K562 (cell line): ENCODE results near the gene RNF207. TPM values are rescaled to one million over a fixed set of nuclear protein-coding genes. Genes with fewer than 3 reads are reported as not detected.

ENCODE experiments used
- CHCHD3 ChIP-seq: fragments of 250-450 bp; sonication (Bioruptor Pico); IDR thresholded peaks from 2 replicates; pipeline ENCODE4 v2.1.2; 2022; ENCODE audit warnings: mild to moderate bottlenecking
- CREB1 ChIP-seq, 2 experiments: sonication (generic) in 1 of 2; formaldehyde crosslinking in 1 of 2; IDR thresholded peaks; 2 replicates each; pipeline versions ENCODE4 v1.6.1 to v1.8.0; 2012 to 2022; ENCODE audit warnings: inconsistent platforms in 1 of 2, mild to moderate bottlenecking in 1 of 2, missing genetic modification reagents in 1 of 2, moderate library complexity in 1 of 2
- CTBP1 ChIP-seq: fragments of 450-650 bp; IDR thresholded peaks from 2 replicates; pipeline ENCODE4 v1.6.1; 2016; ENCODE audit warnings: borderline replicate concordance
- HDAC3 ChIP-seq: fragments of 450-650 bp; IDR thresholded peaks from 2 replicates; pipeline ENCODE4 v1.6.1; 2018; ENCODE audit warnings: borderline replicate concordance, mild to moderate bottlenecking, moderate library complexity; ENCODE audit not compliant: partially characterized antibody
- HMBOX1 ChIP-seq: sonication (generic); IDR thresholded peaks from 2 replicates; pipeline ENCODE4 v1.6.1; 2016
- HMG20B ChIP-seq: fragments of 250-450 bp; sonication (Bioruptor Pico); IDR thresholded peaks from 2 replicates; pipeline ENCODE4 v1.5.0; 2021; ENCODE audit warnings: mild to moderate bottlenecking
- HOMEZ ChIP-seq: fragments of 250-450 bp; sonication (Bioruptor Pico); IDR thresholded peaks from 2 replicates; pipeline ENCODE4 v1.4.0; 2020; ENCODE audit warnings: mild to moderate bottlenecking, moderate library complexity
- JUN ChIP-seq, 2 experiments: sonication (generic) in 1 of 2; formaldehyde crosslinking in 1 of 2; IDR thresholded peaks; 2 replicates each; pipeline versions ENCODE4 v1.6.1 to v1.8.0; 2012 to 2022; ENCODE audit warnings: borderline replicate concordance in 2 of 2, mild to moderate bottlenecking in 2 of 2, improper control_type of control experiment in 1 of 2, low read depth in 1 of 2, low read length in 1 of 2, missing genetic modification reagents in 1 of 2
- MEF2A ChIP-seq: IDR thresholded peaks from 2 replicates; pipeline ENCODE4 v1.6.1; 2011; ENCODE audit warnings: low read depth, mild to moderate bottlenecking, low read length, moderate library complexity; ENCODE audit not compliant: control insufficient read depth
- PTTG1 ChIP-seq: fragments of 450-650 bp; IDR thresholded peaks from 2 replicates; pipeline ENCODE4 v1.6.1; 2016; ENCODE audit warnings: low read depth, mild to moderate bottlenecking, missing genetic modification characterization, missing compliant biosample characterization
- SMARCB1 ChIP-seq: IDR thresholded peaks from 2 replicates; pipeline ENCODE4 v1.6.1; 2011; ENCODE audit warnings: improper control_type of control experiment, low read depth; ENCODE audit not compliant: insufficient read length
- TBP ChIP-seq: optimal IDR thresholded peaks from 2 replicates; pipeline ENCODE3; 2011; ENCODE audit warnings: low read depth, low read length, improper control_type of control experiment
- USF2 ChIP-seq: sonication (generic); formaldehyde crosslinking; IDR thresholded peaks from 2 replicates; pipeline ENCODE4 v1.5.0; 2020; ENCODE audit warnings: missing genetic modification reagents
- ZC3H4 ChIP-seq: sonication (generic); formaldehyde crosslinking; IDR thresholded peaks from 2 replicates; pipeline ENCODE4 v1.9.0; 2021; ENCODE audit warnings: missing genetic modification reagents, borderline replicate concordance
- ZNF174 ChIP-seq: fragments of 250-450 bp; sonication (Bioruptor Pico); IDR thresholded peaks from 2 replicates; pipeline ENCODE4 v1.4.0; 2020; ENCODE audit warnings: mild to moderate bottlenecking
- ZNF212 ChIP-seq: fragments of 450-650 bp; formaldehyde crosslinking; IDR thresholded peaks from 2 replicates; pipeline ENCODE4 v1.4.0; 2020; ENCODE audit warnings: mild to moderate bottlenecking
- ZNF586 ChIP-seq: fragments of 450-650 bp; formaldehyde crosslinking; conservative IDR thresholded peaks from 2 replicates; pipeline ENCODE4 v1.4.0; 2020; ENCODE audit warnings: mild to moderate bottlenecking, moderate library complexity
- polyA plus RNA-seq, 8 experiments: library from polyadenylated mRNA; depleted of rRNA in 4 of 8; stranded (reverse) in 5 of 8; unstranded in 3 of 8; fragments of >200 nt; fragmentation: Nextera tagmentation in 2 of 8; fragmentation: Illumina TruSeq in 1 of 8; extraction: Ambion mirVana in 2 of 8; extraction: Trizol in 1 of 8; gene quantifications; 2 replicates each; pipeline versions ENCODE4 v1.2.1 to v1.2.3, GENCODE V29; 2011 to 2014; ENCODE audit warnings: inconsistent platforms in 1 of 8, missing spikeins in 1 of 8
- total RNA-seq, 7 experiments: library from RNA; depleted of rRNA in 6 of 7; stranded (reverse); fragments of >200 nt in 6 of 7; fragmentation: Illumina TruSeq in 2 of 7; extraction: Trizol in 2 of 7; gene quantifications; 2 replicates each; pipeline versions ENCODE4 v1.2.1 to v1.2.3, GENCODE V29; 2011 to 2021; ENCODE audit warnings: low replicate concordance in 1 of 7
- TF ChIP-seq, protein P1 (sequence below): fragments of 450-650 bp; IDR thresholded peaks from 2 replicates; pipeline ENCODE4 v1.7.1; 2018; ENCODE audit warnings: mild to moderate bottlenecking, low read depth; ENCODE audit not compliant: partially characterized antibody
- TF ChIP-seq, protein P2 (sequence below), 2 experiments: IDR thresholded peaks; 2 replicates each; pipeline ENCODE4 v1.6.1; 2012; ENCODE audit warnings: improper control_type of control experiment in 2 of 2, low read depth in 2 of 2, low read length in 2 of 2, borderline replicate concordance in 1 of 2

RNF207 gene
- total and polyA plus RNA-seq, 9 of the 15 experiments (the other 6 are each of a cell fraction or from before 2014, with no cell fraction given), result 2.7 to 30.6 (median 12.9) TPM

DNA sequence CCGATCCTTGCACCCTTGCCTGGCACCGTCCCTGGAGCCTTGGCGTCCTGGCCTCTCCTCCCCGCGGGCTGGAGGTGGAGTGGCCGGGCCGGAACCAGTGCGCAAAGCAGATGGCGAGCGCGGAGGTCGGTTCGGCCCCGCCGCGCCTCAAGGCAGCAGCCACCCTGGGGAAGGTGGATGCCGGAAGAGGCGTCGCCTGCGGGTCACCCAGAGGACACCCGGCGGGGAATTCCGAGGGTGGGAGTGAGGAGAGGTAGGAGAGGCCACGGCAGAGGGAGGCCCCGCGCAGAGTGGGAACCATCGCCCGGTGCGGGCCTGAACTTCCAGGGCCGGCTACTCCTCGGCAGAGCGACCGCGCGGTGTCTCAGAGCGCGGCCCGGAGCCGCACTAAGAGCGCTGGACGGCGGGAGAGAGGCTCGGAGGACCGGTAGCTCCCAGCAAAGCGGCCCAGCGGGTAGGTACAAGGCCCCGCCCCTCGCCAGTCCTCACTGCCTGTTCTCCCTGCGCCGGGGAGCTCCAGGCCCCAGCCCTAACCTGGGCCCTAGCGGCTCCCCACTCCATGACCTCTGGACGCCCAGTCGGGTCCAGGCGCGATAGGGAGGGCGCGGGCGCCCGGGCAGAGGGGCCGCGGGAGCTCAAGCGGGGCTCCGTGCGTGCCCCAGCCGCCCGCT is at the start of gene RNF207 (continued):
- TF ChIP-seq HMBOX1 (no peak), HMG20B (CRISPR knock-in tag) (no peak), PTTG1 (no peak), MEF2A (no peak), ZNF212 (no peak), USF2 (CRISPR knock-in tag) (no peak), ZC3H4 (CRISPR knock-in tag) (no peak), CHCHD3 (CRISPR knock-in tag) (no peak), ZNF174 (CRISPR knock-in tag) (no peak), CTBP1 (peak; percentile 76), CREB1 (IDR thresholded peaks at IDR 0.05) (no peak), CREB1 (CRISPR knock-in tag; IDR thresholded peaks at IDR 0.05) (no peak), HOMEZ (no peak), JUN (IDR thresholded peaks at IDR 0.05; ENCODE audit: borderline replicate concordance, low read depth, low read length) (no peak), JUN (CRISPR knock-in tag; IDR thresholded peaks at IDR 0.05; ENCODE audit: borderline replicate concordance) (no peak), HDAC3 (no peak), TBP (no peak), SMARCB1 (no peak), ZNF586 (CRISPR knock-in tag) (no peak)
- TF ChIP-seq, protein P1, sequence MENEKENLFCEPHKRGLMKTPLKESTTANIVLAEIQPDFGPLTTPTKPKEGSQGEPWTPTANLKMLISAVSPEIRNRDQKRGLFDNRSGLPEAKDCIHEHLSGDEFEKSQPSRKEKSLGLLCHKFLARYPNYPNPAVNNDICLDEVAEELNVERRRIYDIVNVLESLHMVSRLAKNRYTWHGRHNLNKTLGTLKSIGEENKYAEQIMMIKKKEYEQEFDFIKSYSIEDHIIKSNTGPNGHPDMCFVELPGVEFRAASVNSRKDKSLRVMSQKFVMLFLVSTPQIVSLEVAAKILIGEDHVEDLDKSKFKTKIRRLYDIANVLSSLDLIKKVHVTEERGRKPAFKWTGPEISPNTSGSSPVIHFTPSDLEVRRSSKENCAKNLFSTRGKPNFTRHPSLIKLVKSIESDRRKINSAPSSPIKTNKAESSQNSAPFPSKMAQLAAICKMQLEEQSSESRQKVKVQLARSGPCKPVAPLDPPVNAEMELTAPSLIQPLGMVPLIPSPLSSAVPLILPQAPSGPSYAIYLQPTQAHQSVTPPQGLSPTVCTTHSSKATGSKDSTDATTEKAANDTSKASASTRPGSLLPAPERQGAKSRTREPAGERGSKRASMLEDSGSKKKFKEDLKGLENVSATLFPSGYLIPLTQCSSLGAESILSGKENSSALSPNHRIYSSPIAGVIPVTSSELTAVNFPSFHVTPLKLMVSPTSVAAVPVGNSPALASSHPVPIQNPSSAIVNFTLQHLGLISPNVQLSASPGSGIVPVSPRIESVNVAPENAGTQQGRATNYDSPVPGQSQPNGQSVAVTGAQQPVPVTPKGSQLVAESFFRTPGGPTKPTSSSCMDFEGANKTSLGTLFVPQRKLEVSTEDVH, result no peak
- TF ChIP-seq, protein P2, sequence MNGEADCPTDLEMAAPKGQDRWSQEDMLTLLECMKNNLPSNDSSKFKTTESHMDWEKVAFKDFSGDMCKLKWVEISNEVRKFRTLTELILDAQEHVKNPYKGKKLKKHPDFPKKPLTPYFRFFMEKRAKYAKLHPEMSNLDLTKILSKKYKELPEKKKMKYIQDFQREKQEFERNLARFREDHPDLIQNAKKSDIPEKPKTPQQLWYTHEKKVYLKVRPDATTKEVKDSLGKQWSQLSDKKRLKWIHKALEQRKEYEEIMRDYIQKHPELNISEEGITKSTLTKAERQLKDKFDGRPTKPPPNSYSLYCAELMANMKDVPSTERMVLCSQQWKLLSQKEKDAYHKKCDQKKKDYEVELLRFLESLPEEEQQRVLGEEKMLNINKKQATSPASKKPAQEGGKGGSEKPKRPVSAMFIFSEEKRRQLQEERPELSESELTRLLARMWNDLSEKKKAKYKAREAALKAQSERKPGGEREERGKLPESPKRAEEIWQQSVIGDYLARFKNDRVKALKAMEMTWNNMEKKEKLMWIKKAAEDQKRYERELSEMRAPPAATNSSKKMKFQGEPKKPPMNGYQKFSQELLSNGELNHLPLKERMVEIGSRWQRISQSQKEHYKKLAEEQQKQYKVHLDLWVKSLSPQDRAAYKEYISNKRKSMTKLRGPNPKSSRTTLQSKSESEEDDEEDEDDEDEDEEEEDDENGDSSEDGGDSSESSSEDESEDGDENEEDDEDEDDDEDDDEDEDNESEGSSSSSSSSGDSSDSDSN (IDR thresholded peaks at IDR 0.05; ENCODE audit: borderline replicate concordance in 1 of 2, low read depth in 2 of 2, low read length in 2 of 2), result peak; percentile 90; a peak in 3 of 4 replicates
